Parathyroid adenoma (tissue), 2 donors: Measurements from ENCODE around the gene ACOX3.

Experiments
- H2AFZ ChIP-seq: fragments of 300-600 bp; sonication (generic); one replicate; pipeline ENCODE4 v1.7.0; 2017; ENCODE audit warnings: antibody characterized with exemption, mild to moderate bottlenecking
- H3K27ac ChIP-seq: fragments of 300-600 bp; sonication (generic); one replicate; pipeline ENCODE4 v1.7.0; 2017
- H3K27me3 ChIP-seq: fragments of 300-600 bp; sonication (generic); one replicate; pipeline ENCODE4 v1.7.0; 2017; ENCODE audit warnings: low read length; ENCODE audit not compliant: control insufficient read depth, insufficient read depth
- H3K36me3 ChIP-seq: fragments of 300-600 bp; sonication (generic); one replicate; pipeline ENCODE4 v1.7.0; 2017; ENCODE audit warnings: low read length; ENCODE audit not compliant: control insufficient read depth, insufficient read depth
- H3K4me1 ChIP-seq: fragments of 300-600 bp; sonication (generic); one replicate; pipeline ENCODE4 v1.7.0; 2017; ENCODE audit warnings: control low read depth
- H3K4me2 ChIP-seq: fragments of 300-600 bp; sonication (generic); one replicate; pipeline ENCODE4 v1.7.0; 2017; ENCODE audit warnings: low read length
- H3K4me3 ChIP-seq: fragments of 300-600 bp; sonication (generic); one replicate; pipeline ENCODE4 v1.7.0; 2017; ENCODE audit warnings: low read depth, low read length
- H3K79me2 ChIP-seq: fragments of 300-600 bp; sonication (generic); one replicate; pipeline ENCODE4 v1.7.0; 2017; ENCODE audit warnings: control low read depth
- H3K9ac ChIP-seq: fragments of 300-600 bp; sonication (generic); one replicate; pipeline ENCODE4 v1.7.0; 2017; ENCODE audit warnings: mild to moderate bottlenecking
- H3K9me3 ChIP-seq: fragments of 300-600 bp; sonication (generic); one replicate; pipeline ENCODE4 v1.7.0; 2017; ENCODE audit warnings: low read length; ENCODE audit not compliant: control insufficient read depth
- TF ChIP-seq, protein P1 (sequence below): fragments of 300-600 bp; sonication (generic); IDR thresholded peaks from one replicate; pipeline ENCODE4 v1.7.0; 2017; ENCODE audit warnings: antibody characterized with exemption, mild to moderate bottlenecking
- donor health status: primary hyperparathyroidism.

ACOX3 gene

DNA sequence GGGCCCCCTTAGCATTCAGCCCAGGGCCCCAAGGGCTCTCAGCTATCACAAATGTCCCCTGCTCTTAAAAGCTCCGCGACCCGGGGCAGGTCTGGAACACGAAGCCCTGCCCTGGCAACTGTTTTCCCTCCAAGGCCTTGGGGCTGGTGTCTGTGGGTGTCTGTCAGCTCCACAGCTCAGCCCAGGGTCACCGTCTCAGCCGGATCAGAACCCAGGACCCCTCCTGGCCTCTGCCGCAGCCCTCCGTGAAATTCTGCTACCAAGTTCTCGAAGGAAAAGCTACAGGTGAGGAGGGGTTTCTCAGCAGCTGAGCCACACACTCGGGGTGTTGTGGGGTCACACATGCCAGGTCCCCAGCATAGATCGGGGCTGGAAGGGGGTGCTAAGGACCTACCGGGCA lies 61.2 kb downstream of the ACOX3 start:
- H3K9ac ChIP-seq: no peak overlapping the region
- TF ChIP-seq, protein P1, sequence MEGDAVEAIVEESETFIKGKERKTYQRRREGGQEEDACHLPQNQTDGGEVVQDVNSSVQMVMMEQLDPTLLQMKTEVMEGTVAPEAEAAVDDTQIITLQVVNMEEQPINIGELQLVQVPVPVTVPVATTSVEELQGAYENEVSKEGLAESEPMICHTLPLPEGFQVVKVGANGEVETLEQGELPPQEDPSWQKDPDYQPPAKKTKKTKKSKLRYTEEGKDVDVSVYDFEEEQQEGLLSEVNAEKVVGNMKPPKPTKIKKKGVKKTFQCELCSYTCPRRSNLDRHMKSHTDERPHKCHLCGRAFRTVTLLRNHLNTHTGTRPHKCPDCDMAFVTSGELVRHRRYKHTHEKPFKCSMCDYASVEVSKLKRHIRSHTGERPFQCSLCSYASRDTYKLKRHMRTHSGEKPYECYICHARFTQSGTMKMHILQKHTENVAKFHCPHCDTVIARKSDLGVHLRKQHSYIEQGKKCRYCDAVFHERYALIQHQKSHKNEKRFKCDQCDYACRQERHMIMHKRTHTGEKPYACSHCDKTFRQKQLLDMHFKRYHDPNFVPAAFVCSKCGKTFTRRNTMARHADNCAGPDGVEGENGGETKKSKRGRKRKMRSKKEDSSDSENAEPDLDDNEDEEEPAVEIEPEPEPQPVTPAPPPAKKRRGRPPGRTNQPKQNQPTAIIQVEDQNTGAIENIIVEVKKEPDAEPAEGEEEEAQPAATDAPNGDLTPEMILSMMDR: no peak
- no peaks in the 10 kb centered on the region for H3K36me3 ChIP-seq
- no peak overlapping the region for H3K4me3 ChIP-seq
- H3K27me3 ChIP-seq: no peaks in the 10 kb centered on the region
- no peaks in the 10 kb centered on the region for H3K9me3 ChIP-seq
- H3K79me2 ChIP-seq: no peaks in the 10 kb centered on the region
- H2AFZ ChIP-seq: no peak overlapping the region
- H3K27ac ChIP-seq: no peak overlapping the region
- H3K4me2 ChIP-seq: no peak overlapping the region
- no peaks in the 10 kb centered on the region for H3K4me1 ChIP-seq

DNA sequence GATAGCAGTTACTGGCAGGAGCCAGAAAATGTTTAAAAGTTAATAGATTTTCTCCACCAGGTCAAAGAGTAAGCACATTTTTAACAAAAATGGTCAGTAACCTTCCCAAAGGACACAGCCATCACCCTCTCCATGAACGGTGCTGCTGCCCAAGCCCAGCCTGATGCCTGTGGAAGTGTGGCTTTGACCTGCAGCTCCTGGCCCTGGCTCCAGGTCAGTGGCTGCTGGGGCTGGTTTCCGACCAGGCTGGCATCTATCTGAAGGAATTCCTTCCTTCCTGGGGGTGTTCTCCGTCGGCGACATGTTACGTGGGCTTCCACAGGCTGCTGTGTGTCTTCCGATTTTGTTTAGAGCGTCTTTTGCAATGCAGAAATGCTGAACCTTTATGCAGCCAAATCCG lies 61.7 kb downstream of the ACOX3 start:
- H3K27ac ChIP-seq: no peak overlapping the region
- no peak overlapping the region for H2AFZ ChIP-seq
- no peak overlapping the region for H3K4me2 ChIP-seq
- no peaks in the 10 kb centered on the region for H3K27me3 ChIP-seq
- no peaks in the 10 kb centered on the region for H3K79me2 ChIP-seq
- TF ChIP-seq, protein P1: no peak
- H3K36me3 ChIP-seq: no peaks in the 10 kb centered on the region
- no peaks in the 10 kb centered on the region for H3K4me1 ChIP-seq
- no peaks in the 10 kb centered on the region for H3K9me3 ChIP-seq
- H3K9ac ChIP-seq: no peak overlapping the region
- no peak overlapping the region for H3K4me3 ChIP-seq

DNA sequence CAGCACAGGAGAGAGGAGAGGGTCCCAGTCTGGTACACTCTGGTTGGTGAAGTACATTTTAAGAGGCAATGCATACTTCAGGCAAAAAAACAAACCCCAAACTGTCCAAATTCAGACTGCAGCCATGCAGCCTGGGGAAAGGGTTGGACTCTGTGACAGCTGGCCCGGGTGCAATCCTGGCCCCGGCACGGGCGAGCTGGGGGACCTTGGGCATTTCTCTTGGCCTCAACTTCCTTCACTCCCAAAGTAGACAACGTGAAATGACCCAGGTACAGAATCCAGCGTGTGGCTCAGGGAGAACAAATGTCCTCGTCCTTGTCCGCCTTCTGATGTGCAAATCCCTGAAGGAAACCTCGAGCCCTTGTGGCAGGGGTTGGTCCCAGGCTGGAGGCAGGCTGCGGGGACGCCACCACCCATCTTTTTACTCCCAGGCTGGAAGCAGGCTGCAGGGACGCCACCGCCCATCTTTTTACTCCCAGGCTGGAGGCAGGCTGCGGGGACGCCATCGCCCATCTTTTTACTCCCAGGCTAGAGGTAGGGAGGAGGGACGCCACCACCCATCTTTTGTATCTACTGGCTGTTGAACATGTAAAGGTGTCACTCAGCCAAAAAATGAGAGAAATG lies 62.3 kb downstream of the ACOX3 start:
- TF ChIP-seq, protein P1: no peak
- H2AFZ ChIP-seq: no peak overlapping the region
- no peaks in the 10 kb centered on the region for H3K36me3 ChIP-seq
- H3K4me1 ChIP-seq: no peaks in the 10 kb centered on the region
- no peak overlapping the region for H3K27ac ChIP-seq
- no peak overlapping the region for H3K9ac ChIP-seq
- no peaks in the 10 kb centered on the region for H3K27me3 ChIP-seq
- H3K9me3 ChIP-seq: no peaks in the 10 kb centered on the region
- H3K4me3 ChIP-seq: no peak overlapping the region
- H3K4me2 ChIP-seq: no peak overlapping the region
- no peaks in the 10 kb centered on the region for H3K79me2 ChIP-seq

DNA sequence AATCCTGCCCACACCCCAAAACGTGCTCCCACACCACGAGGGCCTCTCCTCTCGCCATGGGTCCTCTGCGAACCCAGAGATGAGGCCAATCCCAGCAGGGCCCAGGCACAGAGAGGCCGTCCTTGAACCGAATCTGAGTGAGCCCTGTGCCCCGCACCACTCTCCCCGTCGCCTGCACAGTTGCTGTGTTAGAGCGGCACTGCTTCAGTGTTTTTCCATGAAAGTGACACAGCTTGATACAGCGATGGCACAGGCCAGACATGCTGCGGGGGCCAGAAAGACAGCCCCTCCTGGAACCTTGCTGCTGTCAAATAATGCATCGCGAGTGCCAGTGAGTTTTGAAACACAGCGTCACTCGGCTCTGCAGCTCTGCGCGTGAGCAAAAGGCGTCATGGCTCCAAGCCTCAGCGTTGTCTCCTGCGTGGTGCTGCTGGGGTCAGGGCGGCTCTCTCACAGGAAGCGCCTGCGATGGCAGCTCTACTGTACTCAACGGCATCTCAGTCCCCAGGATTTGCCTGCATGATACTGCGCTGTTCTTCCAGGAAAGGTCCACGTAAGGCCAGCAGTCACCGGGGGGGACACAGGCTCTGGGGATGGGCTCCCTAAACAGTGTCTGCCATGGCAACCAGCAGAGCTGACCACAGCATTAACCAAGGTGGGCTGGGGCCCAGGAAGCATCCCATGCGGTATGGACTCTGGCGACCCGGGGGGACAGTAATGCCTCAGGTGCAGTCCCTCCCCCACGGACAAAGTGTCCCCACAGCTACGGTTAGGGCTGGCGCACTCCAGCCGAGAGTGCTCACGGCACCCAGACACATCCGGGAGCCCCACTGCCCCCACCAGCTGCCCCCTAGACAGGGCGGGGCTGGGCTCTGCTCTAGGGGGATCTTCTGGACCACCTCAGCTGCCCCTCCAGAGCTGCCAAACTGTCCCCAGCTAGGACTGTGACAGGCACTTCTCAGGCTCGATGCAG lies 63.1 kb downstream of the ACOX3 start:
- Histone ChIP-seq H2AFZ (no peak overlapping the region), H3K4me2 (no peak overlapping the region), H3K4me3 (no peak overlapping the region), H3K27ac (no peak overlapping the region), H3K27me3 (no peaks in the 10 kb centered on the region), H3K79me2 (no peaks in the 10 kb centered on the region), H3K4me1 (no peaks in the 10 kb centered on the region), H3K9me3 (no peaks in the 10 kb centered on the region), H3K9ac (no peak overlapping the region), H3K36me3 (no peaks in the 10 kb centered on the region)
- TF ChIP-seq, protein P1: no peak
